BE2C (cell line): Measurements from ENCODE around the gene IGFL3.

Experiments used
- DNase-seq: peaks from one replicate; pipeline ENCODE4 v3.0.0-alpha.2; 2020
- H3K27me3 ChIP-seq: fragments of 250-450 bp; sonication (Bioruptor Pico); 2 replicates; pipeline ENCODE4 v1.5.1; 2020; ENCODE audit warnings: mild to moderate bottlenecking
- H3K36me3 ChIP-seq: fragments of 250-450 bp; sonication (Bioruptor Pico); 2 replicates; pipeline ENCODE4 v1.5.1; 2020; ENCODE audit warnings: mild to moderate bottlenecking
- H3K4me1 ChIP-seq: fragments of 250-450 bp; sonication (Bioruptor Pico); 2 replicates; pipeline ENCODE4 v1.5.1; 2020
- H3K4me3 ChIP-seq: 2 replicates; pipeline ENCODE4 v1.5.1; 2011; ENCODE audit warnings: low read depth, low read length
- H3K9me3 ChIP-seq: fragments of 250-450 bp; sonication (Bioruptor Pico); 2 replicates; pipeline ENCODE4 v1.5.1; 2020
- CTCF ChIP-seq: IDR thresholded peaks from 2 replicates; pipeline ENCODE4 v1.5.1; 2012; ENCODE audit warnings: mild to moderate bottlenecking, low read depth, low read length

The IGFL3 gene

GRCh38 chr19:46131485-46132143 is 7.1 kb upstream of the IGFL3 start:
- H3K4me1 ChIP-seq, result no peaks in the 10 kb centered on the region
- peaks cover 49% of the 10 kb centered on the region for H3K27me3 ChIP-seq
- H3K4me3 ChIP-seq, result no peak overlapping the region
- H3K9me3 ChIP-seq, result no peaks in the 10 kb centered on the region
- TF ChIP-seq CTCF, result no peak
- no peak for DNase-seq
- H3K36me3 ChIP-seq, result no peaks in the 10 kb centered on the region

DNA sequence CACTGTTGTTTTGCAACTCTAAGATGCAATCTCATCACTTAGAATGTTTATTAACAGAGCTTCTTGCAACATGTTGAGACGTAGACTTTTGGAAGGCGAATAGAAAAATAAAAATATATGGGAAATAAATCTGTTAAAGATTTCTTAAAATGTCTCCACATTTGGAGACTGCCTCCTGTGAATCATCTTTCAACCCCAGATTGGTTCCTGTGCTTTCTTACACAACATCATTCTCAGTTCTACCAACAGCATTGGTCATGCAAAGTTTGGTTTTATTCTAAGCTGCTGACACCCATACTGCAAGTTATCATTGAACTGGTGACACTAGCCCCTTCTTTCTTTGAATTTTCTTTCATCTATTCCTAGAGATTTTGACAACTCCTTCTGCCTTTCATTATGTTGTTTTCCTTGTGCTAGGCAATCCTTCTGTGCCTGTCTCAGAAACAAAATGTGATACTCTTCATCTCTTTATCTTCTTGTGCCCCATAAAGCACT is 1.6 kb upstream of the IGFL3 start:
- H3K27me3 ChIP-seq, result peaks cover 66% of the 10 kb centered on the region
- DNase-seq, result no peak
- TF ChIP-seq CTCF, result no peak

GRCh38 chr19:46125447-46125846 is 959 bp upstream of the IGFL3 start:
- no peaks in the 10 kb centered on the region for H3K4me1 ChIP-seq
- peaks cover 59% of the 10 kb centered on the region for H3K27me3 ChIP-seq
- TF ChIP-seq CTCF, result no peak

More for the DNA sequence above, 1.6 kb upstream of the IGFL3 start:
- H3K36me3 ChIP-seq, result no peaks in the 10 kb centered on the region
- H3K4me3 ChIP-seq, result no peak overlapping the region
- no peaks in the 10 kb centered on the region for H3K4me1 ChIP-seq
- no peaks in the 10 kb centered on the region for H3K9me3 ChIP-seq

DNA sequence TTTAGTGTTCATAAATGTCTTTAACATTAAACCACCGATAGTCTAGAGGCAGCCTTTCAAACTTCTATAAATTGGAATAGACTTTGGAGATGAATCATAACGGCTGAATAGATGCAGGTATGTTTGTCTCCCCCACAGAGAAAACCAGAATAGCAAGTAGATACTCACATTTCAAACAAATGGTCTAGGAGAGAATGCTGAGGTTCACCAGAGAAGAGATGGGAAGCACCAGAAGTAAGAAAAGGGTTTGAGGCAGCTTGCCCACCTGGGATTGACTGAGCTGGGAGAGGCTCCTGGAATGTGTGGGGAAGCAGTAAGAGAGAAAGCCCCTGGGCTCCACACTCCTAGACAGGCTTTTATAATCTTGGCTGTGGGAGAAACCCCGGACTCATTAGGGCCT is 6.4 kb downstream of the IGFL3 start:
- no peak overlapping the region for H3K4me3 ChIP-seq
- no peak for TF ChIP-seq CTCF
- H3K4me1 ChIP-seq, result no peaks in the 10 kb centered on the region
- H3K27me3 ChIP-seq, result peaks cover 8% of the 10 kb centered on the region
- no peaks in the 10 kb centered on the region for H3K9me3 ChIP-seq
- H3K36me3 ChIP-seq, result no peaks in the 10 kb centered on the region
- no peak for DNase-seq

More at GRCh38 chr19:46125447-46125846, 959 bp upstream of the IGFL3 start:
- H3K36me3 ChIP-seq, result no peaks in the 10 kb centered on the region
- DNase-seq, result no peak
- H3K4me3 ChIP-seq, result no peak overlapping the region
- H3K9me3 ChIP-seq, result no peaks in the 10 kb centered on the region

DNA sequence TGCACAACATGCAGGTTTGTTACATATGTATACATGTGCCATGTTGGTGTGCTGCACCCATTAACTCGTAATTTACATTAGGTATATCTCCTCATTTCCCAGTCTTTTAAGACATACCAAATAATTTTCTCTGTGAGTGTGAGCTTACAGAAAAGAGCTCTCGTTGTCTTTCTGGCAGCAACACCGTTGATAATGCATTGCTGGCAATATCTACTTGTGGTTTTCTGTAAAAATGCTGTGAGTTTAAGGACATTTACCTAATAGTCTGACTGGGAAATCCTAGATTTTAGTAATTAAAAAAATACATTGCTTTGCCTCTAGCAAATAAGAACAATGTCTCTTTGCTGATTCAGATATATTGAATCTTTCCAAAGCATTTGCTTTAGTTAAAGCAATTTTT is 8.4 kb downstream of the IGFL3 start:
- no peak for TF ChIP-seq CTCF
- H3K4me3 ChIP-seq, result no peak overlapping the region
- H3K9me3 ChIP-seq, result no peaks in the 10 kb centered on the region
- no peak for DNase-seq
- no peaks in the 10 kb centered on the region for H3K36me3 ChIP-seq
- peaks cover 18% of the 10 kb centered on the region for H3K27me3 ChIP-seq
- H3K4me1 ChIP-seq, result no peaks in the 10 kb centered on the region

DNA sequence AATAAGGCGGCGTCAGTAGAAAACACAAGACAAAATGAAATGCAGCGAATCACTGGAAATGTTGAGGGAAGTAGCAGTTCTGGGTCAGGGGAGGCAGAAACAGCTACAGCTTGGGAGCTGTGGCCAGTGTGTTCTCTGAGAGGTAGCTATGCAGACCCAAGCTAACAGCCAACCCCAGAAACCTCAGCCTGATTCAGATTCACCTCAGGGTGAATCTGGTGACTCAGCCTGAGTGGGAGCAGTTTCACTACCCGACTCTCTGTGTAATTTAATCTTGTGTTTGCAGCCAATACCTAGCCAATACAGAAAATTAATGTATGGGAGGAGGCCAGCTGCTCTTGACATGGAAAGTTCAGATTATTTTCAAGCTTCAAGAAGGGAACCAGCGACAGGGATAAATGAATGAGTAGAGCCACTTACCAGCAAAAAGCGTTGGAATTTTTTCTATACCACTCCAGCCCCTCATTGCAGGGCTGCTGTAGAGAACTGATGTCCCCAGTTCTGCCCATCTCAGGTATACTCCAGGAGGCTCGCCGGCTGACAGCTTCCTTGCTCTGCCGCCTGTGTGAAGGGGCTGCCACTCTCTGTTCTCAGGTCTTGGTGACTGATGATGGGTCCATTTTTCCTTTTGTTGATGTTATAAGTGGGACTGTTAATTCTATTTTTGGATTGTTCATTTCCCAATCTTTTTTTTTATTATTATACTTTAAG is 8.9 kb downstream of the IGFL3 start:
- no peak overlapping the region for H3K4me3 ChIP-seq
- no peaks in the 10 kb centered on the region for H3K36me3 ChIP-seq
- H3K27me3 ChIP-seq, result peaks cover 21% of the 10 kb centered on the region
- no peaks in the 10 kb centered on the region for H3K9me3 ChIP-seq
- peak; percentile 15 for DNase-seq
- no peak for TF ChIP-seq CTCF
- H3K4me1 ChIP-seq, result no peaks in the 10 kb centered on the region
